HL-60 (cell line): ENCODE results near the gene GAA.

Source experiments
- DNase-seq, 2 experiments: peaks; one replicate each; pipeline ENCODE4 v3.0.0-alpha.2; 2010 to 2020; ENCODE audit warnings: low read depth in 1 of 2, low spot score in 1 of 2
- H3K27ac ChIP-seq: fragments of 250-450 bp; sonication (Bioruptor Pico); replicated peaks from 2 replicates; pipeline ENCODE4 v1.5.1; 2020; ENCODE audit warnings: mild to moderate bottlenecking, moderate library complexity
- H3K27me3 ChIP-seq: fragments of 250-450 bp; sonication (Bioruptor Pico); 2 replicates; pipeline ENCODE4 v1.5.1; 2021; ENCODE audit warnings: mild to moderate bottlenecking, moderate library complexity; ENCODE audit not compliant: insufficient read depth, poor library complexity, severe bottlenecking
- H3K4me3 ChIP-seq: replicated peaks from 2 replicates; pipeline ENCODE4 v1.5.1; 2011; ENCODE audit warnings: mild to moderate bottlenecking, control low read depth, low read length; ENCODE audit not compliant: insufficient read depth
- CTCF ChIP-seq: IDR thresholded peaks from one replicate; pipeline ENCODE4 v1.5.1; 2011; ENCODE audit warnings: low read length, control low read depth, inconsistent platforms; ENCODE audit not compliant: insufficient read depth
- GABPA ChIP-seq: IDR thresholded peaks from 2 replicates; pipeline ENCODE4 v1.6.1; 2012; ENCODE audit warnings: low read depth
- POLR2AphosphoS5 ChIP-seq: IDR thresholded peaks from 2 replicates; pipeline ENCODE4 v1.6.1; 2012; ENCODE audit warnings: low read depth
- REST ChIP-seq: IDR thresholded peaks from 2 replicates; pipeline ENCODE4 v1.6.1; 2012; ENCODE audit warnings: low read depth; ENCODE audit not compliant: insufficient replicate concordance
- SPI1 ChIP-seq: IDR thresholded peaks from 2 replicates; pipeline ENCODE4 v1.6.1; 2012; ENCODE audit warnings: low read depth, mild to moderate bottlenecking, borderline replicate concordance

GAA gene

GRCh38 chr17:80092959-80093358 lies 8.4 kb upstream of the GAA start:
- DNase-seq: peak; percentile 85 to 86
- TF ChIP-seq POLR2AphosphoS5 (no peak), SPI1 (peak; percentile 91)
- Histone ChIP-seq H3K27ac (peak overlapping the region; percentile 75), H3K4me3 (no peak overlapping the region), H3K27me3 (no peaks in the 10 kb centered on the region)

- Histone ChIP-seq H3K4me3 (no peak overlapping the region), H3K27me3 (no peaks in the 10 kb centered on the region), H3K27ac (no peak overlapping the region)
- no peak for DNase-seq
- TF ChIP-seq POLR2AphosphoS5 (no peak), REST (no peak), GABPA (no peak), CTCF (no peak), SPI1 (no peak)
Measured at GRCh38 chr17:80095038-80095843, 6.1 kb upstream of the GAA start.

- TF ChIP-seq GABPA (no peak), CTCF (no peak), POLR2AphosphoS5 (no peak), REST (no peak), SPI1 (no peak)
- DNase-seq: no peak
- Histone ChIP-seq H3K4me3 (no peak overlapping the region), H3K27ac (no peak overlapping the region), H3K27me3 (no peaks in the 10 kb centered on the region)
Measured at GRCh38 chr17:80095844-80096475, 5.4 kb upstream of the GAA start.

- no peaks in the 10 kb centered on the region for H3K27me3 ChIP-seq
- H3K27ac ChIP-seq: no peak overlapping the region
- H3K4me3 ChIP-seq: no peak overlapping the region
- TF ChIP-seq POLR2AphosphoS5 (no peak), CTCF (no peak), GABPA (no peak), REST (no peak), SPI1 (no peak)
- DNase-seq: no peak
Measured at GRCh38 chr17:80096561-80097021, 4.8 kb upstream of the GAA start.
